AG04450 (cell line): ENCODE results near the gene EPGN. TPM values are rescaled to one million over a fixed set of nuclear protein-coding genes. Genes with fewer than 3 reads are reported as not detected.

Experiments
- CTCF ChIA-PET: fragments of 300-600, 350-600 bp; formaldehyde crosslinking; extraction: SDS; loops from one replicate; lab custom pipeline; 2022; ENCODE audit warnings: antibody characterized with exemption, inconsistent platforms; lab: Charles Lee
- POLR2A ChIA-PET: fragments of 350-600 bp; formaldehyde crosslinking; extraction: SDS; loops from one replicate; lab custom pipeline; 2021; ENCODE audit warnings: antibody characterized with exemption, inconsistent platforms; lab: Yijun Ruan, JAX
- DNase-seq: peaks from one replicate; pipeline ENCODE4 v3.0.0-alpha.2; 2011; ENCODE audit warnings: low read depth, low spot score
- H3K27ac ChIP-seq: one replicate; pipeline ENCODE4 v1.5.1; 2012; ENCODE audit warnings: low read depth, low read length, control low read depth
- H3K27me3 ChIP-seq: one replicate; pipeline ENCODE4 v1.6.0; 2012; ENCODE audit warnings: low read length; ENCODE audit not compliant: control insufficient read depth, insufficient read depth
- H3K4me3 ChIP-seq: 2 replicates; pipeline ENCODE4 v1.5.1; 2011; ENCODE audit warnings: mild to moderate bottlenecking, low read depth, low read length, control low read depth
- H3K9me3 ChIP-seq: 2 replicates; pipeline ENCODE4 v1.5.1; 2012; ENCODE audit warnings: low read length; ENCODE audit not compliant: control insufficient read depth, insufficient read depth
- CTCF ChIP-seq: IDR thresholded peaks from 2 replicates; pipeline ENCODE4 v1.5.1; 2011; ENCODE audit warnings: low read depth, low read length, control low read depth, inconsistent platforms
- polyA plus RNA-seq: library from polyadenylated mRNA; depleted of rRNA; stranded (reverse); fragments of >200 nt; gene quantifications from 2 replicates; pipeline ENCODE4 v1.2.3, GENCODE V29; 2011; rRNA removed

Gene EPGN
- polyA plus RNA-seq, 1 experiment = not detected

GRCh38 chr4:74365761-74366160, 57.5 kb downstream of the EPGN start:
- ChIA-PET POLR2A (interaction anchor here (0.7 kb wide), 1 partner anchor 72 kb away, joined by 4 read pairs; no protein-coding TSS in a partner anchor), CTCF (interaction anchor here (0.7 to 2.4 kb wide), 5 partner anchors 11 to 309 kb away, joined by 3 to 17 read pairs (median 5); no protein-coding TSS in a partner anchor)
- no peaks in the 10 kb centered on the region for H3K27me3 ChIP-seq
- no peak for TF ChIP-seq CTCF
- peak overlapping the region; percentile 65 for H3K4me3 ChIP-seq
- H3K27ac ChIP-seq = no peak overlapping the region
- H3K9me3 ChIP-seq = no peaks in the 10 kb centered on the region
- DNase-seq = no peak

Other genes with a start within 250 kb of the EPGN start
- gene CXCL2, start 209.3 kb upstream of the EPGN start, polyA plus RNA-seq = 0.69 and 0.84 TPM in 2 replicates
- gene MTHFD2L, start 150.4 kb upstream of the EPGN start, polyA plus RNA-seq = 4.1 and 6.2 TPM in 2 replicates
- 1.5 and 1.8 TPM in 2 replicates for gene EREG, start 56.7 kb downstream of the EPGN start, polyA plus RNA-seq
- 2.0 and 2.4 TPM in 2 replicates for gene AREG, start 136.7 kb downstream of the EPGN start, polyA plus RNA-seq